Astrocyte (in vitro differentiated cells and primary cell): ENCODE data around the gene SMIM45.

ENCODE experiments used
- EZH2 ChIP-seq: IDR thresholded peaks from 2 replicates; pipeline ENCODE4 v1.6.1; 2012; ENCODE audit warnings: mild to moderate bottlenecking, low read length, inconsistent platforms; ENCODE audit not compliant: insufficient read depth
- TF ChIP-seq, protein P1 (sequence below): IDR thresholded peaks from 2 replicates; pipeline ENCODE4 v1.5.1; 2011; ENCODE audit warnings: low read depth, mild to moderate bottlenecking, inconsistent platforms, low read length, moderate library complexity; ENCODE audit not compliant: insufficient read depth

- TF ChIP-seq EZH2: no peak
- TF ChIP-seq, protein P1, sequence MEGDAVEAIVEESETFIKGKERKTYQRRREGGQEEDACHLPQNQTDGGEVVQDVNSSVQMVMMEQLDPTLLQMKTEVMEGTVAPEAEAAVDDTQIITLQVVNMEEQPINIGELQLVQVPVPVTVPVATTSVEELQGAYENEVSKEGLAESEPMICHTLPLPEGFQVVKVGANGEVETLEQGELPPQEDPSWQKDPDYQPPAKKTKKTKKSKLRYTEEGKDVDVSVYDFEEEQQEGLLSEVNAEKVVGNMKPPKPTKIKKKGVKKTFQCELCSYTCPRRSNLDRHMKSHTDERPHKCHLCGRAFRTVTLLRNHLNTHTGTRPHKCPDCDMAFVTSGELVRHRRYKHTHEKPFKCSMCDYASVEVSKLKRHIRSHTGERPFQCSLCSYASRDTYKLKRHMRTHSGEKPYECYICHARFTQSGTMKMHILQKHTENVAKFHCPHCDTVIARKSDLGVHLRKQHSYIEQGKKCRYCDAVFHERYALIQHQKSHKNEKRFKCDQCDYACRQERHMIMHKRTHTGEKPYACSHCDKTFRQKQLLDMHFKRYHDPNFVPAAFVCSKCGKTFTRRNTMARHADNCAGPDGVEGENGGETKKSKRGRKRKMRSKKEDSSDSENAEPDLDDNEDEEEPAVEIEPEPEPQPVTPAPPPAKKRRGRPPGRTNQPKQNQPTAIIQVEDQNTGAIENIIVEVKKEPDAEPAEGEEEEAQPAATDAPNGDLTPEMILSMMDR: no peak
Observed at GRCh38 chr22:41904450-41905410, 47.2 kb upstream of the SMIM45 start.
